GM15510 (cell line): ENCODE results near the gene NPIPB9.
"Not testable (repeated sequence)": the region's sequence is repeated elsewhere in the genome, so short reads cannot be mapped to it uniquely, and the experiment has no call there.

Source experiments
- POLR2A ChIP-seq: IDR thresholded peaks from 3 replicates; pipeline ENCODE4 v1.6.1; 2011; ENCODE audit warnings: borderline replicate concordance; ENCODE audit not compliant: insufficient read length; ENCODE audit errors: extremely low read depth

NPIPB9 gene

DNA sequence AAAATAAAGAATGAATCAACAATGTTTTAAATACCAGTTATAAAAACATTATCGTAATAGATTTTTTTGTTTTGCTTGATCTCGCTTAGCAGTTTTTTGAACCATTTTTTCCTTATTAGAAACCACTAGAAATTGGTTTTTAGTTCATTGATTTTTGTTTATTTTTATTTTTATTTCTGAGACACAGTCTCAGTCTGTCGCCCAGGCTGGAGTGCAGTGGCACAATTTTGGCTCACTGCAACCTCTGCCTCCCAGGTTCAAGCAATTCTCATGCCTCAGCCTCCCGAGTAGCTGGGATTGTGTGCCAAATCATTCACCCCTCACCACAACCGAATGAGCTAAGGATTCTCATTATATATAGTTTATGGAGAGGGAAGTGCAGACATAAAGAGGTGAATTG lies at the start of gene NPIPB9:
NPIPB9 (plus strand) TSS at position 301 of the 400 bp plus-strand sequence.
- TF ChIP-seq POLR2A: not testable (repeated sequence)

- not testable (repeated sequence) for TF ChIP-seq POLR2A
Measured at GRCh38 chr16:28711220-28712083, 40.1 kb upstream of the NPIPB9 start, which contains the start of gene EIF3C. TSS of gene EIF3C (plus strand) at chr16:28711464. CDS start at chr16:28711687, 223 bp downstream.

DNA sequence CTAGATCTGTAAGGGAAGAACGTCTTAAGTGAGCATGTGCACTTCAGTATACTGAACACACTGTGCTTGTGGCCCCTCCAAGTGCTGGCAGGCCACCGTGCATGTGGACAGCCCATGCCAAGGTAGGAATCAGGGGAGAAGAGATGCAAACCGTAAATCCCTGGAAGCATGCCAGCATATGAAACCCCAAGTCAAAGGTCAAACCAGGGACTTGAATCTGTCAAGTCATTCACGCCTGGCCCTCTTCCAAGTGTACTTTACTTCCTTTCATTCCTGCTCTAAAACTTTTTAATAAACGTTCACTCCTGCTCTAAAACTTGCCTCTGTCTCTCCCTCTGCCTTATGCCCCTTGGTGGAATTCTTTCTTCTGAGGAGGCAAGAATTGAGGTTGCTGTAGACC lies 68.4 kb downstream of the NPIPB9 start:
- no peak for TF ChIP-seq POLR2A

- TF ChIP-seq POLR2A: no peak
Measured at GRCh38 chr16:28821874-28822519, 70.4 kb downstream of the NPIPB9 start.
